Neural progenitor cell (in vitro differentiated cells): ENCODE data around the gene LAMB4. TPM values are rescaled to one million over a fixed set of nuclear protein-coding genes. Genes with fewer than 3 reads are reported as not detected.

Experiments
- DNase-seq: peaks from one replicate; pipeline ENCODE4 v3.0.0-alpha.2; 2016; ENCODE audit warnings: low spot score
- H2AFZ ChIP-seq: fragments of 200-600 bp; sonication (generic); replicated peaks from 2 replicates; pipeline ENCODE4 v1.6.1; 2016; ENCODE audit warnings: antibody characterized with exemption
- H3F3A ChIP-seq: fragments of 200-600 bp; sonication (generic); 2 replicates; pipeline ENCODE4 v1.6.1; 2016; ENCODE audit warnings: antibody characterized with exemption, low read depth
- H3K27ac ChIP-seq: fragments of 200-600 bp; sonication (generic); 2 replicates; pipeline ENCODE4 v1.5.1; 2016; ENCODE audit warnings: mild to moderate bottlenecking
- H3K27me3 ChIP-seq: fragments of 200-600 bp; sonication (generic); 2 replicates; pipeline ENCODE4 v1.6.1; 2016; ENCODE audit warnings: mild to moderate bottlenecking, moderate library complexity
- H3K36me3 ChIP-seq: fragments of 200-600 bp; sonication (generic); 2 replicates; pipeline ENCODE4 v1.5.1; 2016
- H3K4me1 ChIP-seq: fragments of 200-600 bp; sonication (generic); 2 replicates; pipeline ENCODE4 v1.6.1; 2016; ENCODE audit warnings: mixed run types
- H3K4me2 ChIP-seq: fragments of 200-600 bp; sonication (generic); 2 replicates; pipeline ENCODE4 v1.6.1; 2016
- H3K4me3 ChIP-seq: fragments of 200-600 bp; sonication (generic); 2 replicates; pipeline ENCODE4 v1.5.1; 2016
- H3K79me2 ChIP-seq: fragments of 200-600 bp; sonication (generic); 2 replicates; pipeline ENCODE4 v1.6.1; 2016; ENCODE audit warnings: low read depth
- H3K9ac ChIP-seq: fragments of 200-600 bp; sonication (generic); 2 replicates; pipeline ENCODE4 v1.6.1; 2016
- H3K9me3 ChIP-seq: fragments of 200-600 bp; sonication (generic); 2 replicates; pipeline ENCODE4 v1.5.1; 2016; ENCODE audit warnings: low read depth
- H4K20me1 ChIP-seq: fragments of 200-600 bp; sonication (generic); 2 replicates; pipeline ENCODE4 v1.6.1; 2016; ENCODE audit warnings: low read depth
- H3K27ac Mint-ChIP-seq: 3 replicates; pipeline ENCODE4 v1.8.0; 2021; ENCODE audit warnings: mixed read lengths
- H3K27me3 Mint-ChIP-seq: 2 replicates; pipeline ENCODE4 v1.8.0; 2022; ENCODE audit warnings: low read depth, mild to moderate bottlenecking, inconsistent platforms, moderate library complexity, mixed read lengths; ENCODE audit not compliant: insufficient read depth
- H3K36me3 Mint-ChIP-seq: 3 replicates; pipeline ENCODE4 v1.8.0; 2021; ENCODE audit warnings: mixed read lengths
- H3K4me1 Mint-ChIP-seq: 3 replicates; pipeline ENCODE4 v1.8.0; 2021; ENCODE audit warnings: mixed read lengths
- H3K4me3 Mint-ChIP-seq: 3 replicates; pipeline ENCODE4 v1.8.0; 2021; ENCODE audit warnings: mild to moderate bottlenecking, moderate library complexity, mixed read lengths
- H3K9me3 Mint-ChIP-seq: 3 replicates; pipeline ENCODE4 v1.8.0; 2020; ENCODE audit warnings: mixed read lengths
- EZH2 ChIP-seq: fragments of 200-600 bp; sonication (generic); IDR thresholded peaks from 2 replicates; pipeline ENCODE4 v1.6.1; 2017; ENCODE audit warnings: antibody characterized with exemption, mild to moderate bottlenecking, moderate library complexity
- EZH2phosphoT487 ChIP-seq: fragments of 200-600 bp; sonication (generic); IDR thresholded peaks from 2 replicates; pipeline ENCODE4 v1.6.1; 2017; ENCODE audit warnings: antibody characterized with exemption
- total RNA-seq: library from RNA; depleted of rRNA; stranded (reverse); fragments of >200 nt; gene quantifications from 2 replicates; pipeline ENCODE4 v1.2.3, GENCODE V29; 2015; ENCODE audit warnings: low replicate concordance
- TF ChIP-seq, protein P1 (sequence below): fragments of 200-600 bp; sonication (generic); IDR thresholded peaks from 2 replicates; pipeline ENCODE4 v1.5.1; 2017; ENCODE audit warnings: antibody characterized with exemption, mild to moderate bottlenecking

LAMB4 gene
- total RNA-seq, 1 donor from 2014 or later: not detected

DNA sequence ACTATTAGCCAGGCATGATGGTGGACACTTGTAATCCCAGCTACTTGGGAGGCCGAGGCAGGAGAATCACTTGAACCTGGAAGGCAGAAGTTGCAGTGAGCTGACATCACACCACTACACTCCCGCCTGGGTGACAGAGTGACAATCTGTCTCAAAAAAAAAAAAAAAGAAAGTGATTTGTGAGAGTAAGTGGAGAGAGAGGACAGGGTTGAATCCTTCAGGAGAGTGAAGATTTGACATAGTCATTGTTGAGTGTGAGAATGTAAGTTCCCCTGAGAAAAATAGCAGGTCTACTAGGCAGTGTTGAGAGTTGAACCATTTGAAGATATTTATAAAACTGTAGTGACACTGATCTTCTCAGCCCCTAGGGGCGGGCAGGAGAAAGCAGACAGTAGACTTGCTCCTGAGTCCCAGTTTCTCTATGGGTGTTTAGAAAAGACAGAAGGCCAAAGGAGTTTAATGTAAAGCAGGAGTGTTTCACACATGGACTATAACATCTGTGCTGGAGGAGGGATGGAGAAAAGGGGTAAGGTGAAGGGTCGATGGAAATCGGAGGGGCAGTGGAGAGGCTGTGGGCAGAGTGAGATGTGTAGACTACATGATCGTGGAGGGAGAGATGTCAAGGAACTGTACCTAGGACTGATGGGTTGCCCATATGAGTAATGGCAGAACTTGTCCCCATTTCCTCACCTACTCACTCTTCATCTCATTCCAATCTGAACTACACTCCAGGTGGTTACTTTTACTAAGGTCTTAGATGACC, 13.7 kb upstream of the LAMB4 start:
- H3K36me3 ChIP-seq: no peaks in the 10 kb centered on the region
- Mint-ChIP-seq H3K36me3 (no peaks in the 10 kb centered on the region), H3K27me3 (no peaks in the 10 kb centered on the region), H3K9me3 (no peaks in the 10 kb centered on the region), H3K27ac (no peak overlapping the region), H3K4me3 (no peak overlapping the region), H3K4me1 (no peaks in the 10 kb centered on the region)
- H3K9ac ChIP-seq: no peak overlapping the region
- H3K4me2 ChIP-seq: no peak overlapping the region
- DNase-seq: no peak
- H3K4me3 ChIP-seq: no peak overlapping the region
- H3K4me1 ChIP-seq: no peaks in the 10 kb centered on the region
- H2AFZ ChIP-seq: no peak overlapping the region
- H3K27me3 ChIP-seq: no peaks in the 10 kb centered on the region
- no peaks in the 10 kb centered on the region for H3K9me3 ChIP-seq
- no peaks in the 10 kb centered on the region for H3K79me2 ChIP-seq
- no peaks in the 10 kb centered on the region for H4K20me1 ChIP-seq
- no peak overlapping the region for H3K27ac ChIP-seq
- no peaks in the 10 kb centered on the region for H3F3A ChIP-seq
- TF ChIP-seq, protein P1, sequence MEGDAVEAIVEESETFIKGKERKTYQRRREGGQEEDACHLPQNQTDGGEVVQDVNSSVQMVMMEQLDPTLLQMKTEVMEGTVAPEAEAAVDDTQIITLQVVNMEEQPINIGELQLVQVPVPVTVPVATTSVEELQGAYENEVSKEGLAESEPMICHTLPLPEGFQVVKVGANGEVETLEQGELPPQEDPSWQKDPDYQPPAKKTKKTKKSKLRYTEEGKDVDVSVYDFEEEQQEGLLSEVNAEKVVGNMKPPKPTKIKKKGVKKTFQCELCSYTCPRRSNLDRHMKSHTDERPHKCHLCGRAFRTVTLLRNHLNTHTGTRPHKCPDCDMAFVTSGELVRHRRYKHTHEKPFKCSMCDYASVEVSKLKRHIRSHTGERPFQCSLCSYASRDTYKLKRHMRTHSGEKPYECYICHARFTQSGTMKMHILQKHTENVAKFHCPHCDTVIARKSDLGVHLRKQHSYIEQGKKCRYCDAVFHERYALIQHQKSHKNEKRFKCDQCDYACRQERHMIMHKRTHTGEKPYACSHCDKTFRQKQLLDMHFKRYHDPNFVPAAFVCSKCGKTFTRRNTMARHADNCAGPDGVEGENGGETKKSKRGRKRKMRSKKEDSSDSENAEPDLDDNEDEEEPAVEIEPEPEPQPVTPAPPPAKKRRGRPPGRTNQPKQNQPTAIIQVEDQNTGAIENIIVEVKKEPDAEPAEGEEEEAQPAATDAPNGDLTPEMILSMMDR: no peak
- TF ChIP-seq EZH2phosphoT487 (no peak), EZH2 (no peak)

DNA sequence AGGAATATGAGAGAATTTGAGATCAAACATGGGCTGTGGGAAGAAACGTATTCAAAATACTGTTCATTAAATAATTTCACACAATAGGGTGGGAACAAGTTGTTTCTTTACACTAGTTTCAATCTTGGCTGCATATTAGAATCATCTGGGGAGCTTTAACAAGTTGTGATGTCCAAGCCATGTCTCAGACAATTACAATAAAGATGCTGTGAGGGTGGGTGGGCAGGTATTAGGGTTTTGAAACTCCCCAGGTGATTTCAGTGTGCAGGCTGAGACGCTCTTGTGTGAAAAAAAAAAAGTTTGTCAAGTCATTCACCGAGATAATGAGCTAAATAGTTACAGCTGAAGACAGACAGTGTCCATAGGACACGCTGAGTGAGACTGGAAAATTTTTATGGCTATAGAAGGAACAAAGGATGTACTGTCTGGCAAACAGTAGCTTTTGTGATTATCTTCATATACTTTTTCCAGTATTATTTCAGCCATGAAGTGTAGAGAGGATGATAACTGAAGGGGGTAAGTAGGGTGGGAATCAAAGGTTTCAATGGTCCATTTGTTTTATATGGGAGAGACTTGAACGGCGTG, 12.6 kb upstream of the LAMB4 start:
- no peaks in the 10 kb centered on the region for H3K9me3 Mint-ChIP-seq
- Histone ChIP-seq H2AFZ (no peak overlapping the region), H3K27me3 (no peaks in the 10 kb centered on the region), H3F3A (no peaks in the 10 kb centered on the region), H3K27ac (no peak overlapping the region), H4K20me1 (no peaks in the 10 kb centered on the region), H3K9ac (no peak overlapping the region), H3K36me3 (no peaks in the 10 kb centered on the region), H3K4me2 (no peak overlapping the region), H3K4me1 (no peaks in the 10 kb centered on the region), H3K9me3 (no peaks in the 10 kb centered on the region), H3K4me3 (no peak overlapping the region), H3K79me2 (no peaks in the 10 kb centered on the region)
- H3K4me3 Mint-ChIP-seq: no peak overlapping the region
- H3K27ac Mint-ChIP-seq: no peak overlapping the region
- H3K36me3 Mint-ChIP-seq: no peaks in the 10 kb centered on the region
- H3K4me1 Mint-ChIP-seq: no peaks in the 10 kb centered on the region
- DNase-seq: no peak
- H3K27me3 Mint-ChIP-seq: no peaks in the 10 kb centered on the region
- no peak for TF ChIP-seq EZH2
- TF ChIP-seq, protein P1: no peak
- TF ChIP-seq EZH2phosphoT487: no peak

DNA sequence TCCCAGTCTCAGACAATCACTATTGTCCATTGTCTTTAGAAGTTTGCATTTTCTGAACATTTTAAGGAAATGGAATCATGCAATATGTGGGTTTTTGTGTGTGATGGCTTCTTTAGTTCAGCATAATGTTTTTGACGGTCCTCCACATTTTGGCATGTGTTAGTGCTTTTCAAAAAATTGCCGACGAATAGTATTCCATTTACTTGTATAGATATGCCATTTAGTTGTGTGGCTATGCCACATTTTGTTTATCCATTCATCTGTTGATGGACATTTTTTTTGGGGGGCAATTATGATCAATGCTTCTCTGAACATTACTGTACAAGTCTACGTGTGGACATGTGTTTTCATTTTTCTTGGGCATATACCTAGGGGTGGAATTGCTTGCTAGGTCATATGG, 12.0 kb upstream of the LAMB4 start:
- Mint-ChIP-seq H3K27me3 (no peaks in the 10 kb centered on the region), H3K27ac (no peak overlapping the region), H3K4me3 (no peak overlapping the region), H3K4me1 (no peaks in the 10 kb centered on the region), H3K9me3 (peaks cover 2% of the 10 kb centered on the region), H3K36me3 (no peaks in the 10 kb centered on the region)
- Histone ChIP-seq H3K9ac (no peak overlapping the region), H2AFZ (no peak overlapping the region), H4K20me1 (no peaks in the 10 kb centered on the region), H3F3A (no peaks in the 10 kb centered on the region), H3K36me3 (no peaks in the 10 kb centered on the region), H3K9me3 (no peaks in the 10 kb centered on the region), H3K4me2 (no peak overlapping the region), H3K4me3 (no peak overlapping the region), H3K79me2 (no peaks in the 10 kb centered on the region), H3K27me3 (no peaks in the 10 kb centered on the region), H3K27ac (no peak overlapping the region), H3K4me1 (no peaks in the 10 kb centered on the region)
- DNase-seq: no peak
- TF ChIP-seq EZH2: no peak
- TF ChIP-seq, protein P1: no peak
